T-helper 1 cell treated with Interleukin-12 subunit alpha and Interleukin-12 subunit beta and Interleukin-4 antibody, amounts not matched to agents 30 ng/mL and 1 ng/mL, for 36 hours (primary cell): ENCODE results near the gene MTUS2. TPM values are rescaled to one million over a fixed set of nuclear protein-coding genes. Genes with fewer than 3 reads are reported as not detected.

Source experiments
- intact Hi-C: fragments of 100-400 bp; cut with micrococcal nuclease; formaldehyde crosslinking; loops from one replicate; pipeline ENCODE4 v1.15.1; 2024
- total RNA-seq: library from RNA; stranded (reverse); gene quantifications from 2 replicates; pipeline ENCODE4 v1.2.3, GENCODE V29; 2022

The MTUS2 gene
- total RNA-seq, 1 donor from 2014 or later = not detected

GRCh38 chr13:28856287-28856686 lies 36.1 kb downstream of the MTUS2 start:
- intact Hi-C loops = no loop called here

- intact Hi-C loops = no loop called here
Observed at GRCh38 chr13:28859069-28859468, 38.9 kb downstream of the MTUS2 start.

- intact Hi-C loops = no loop called here
Observed at GRCh38 chr13:28859717-28860116, 39.6 kb downstream of the MTUS2 start.

- intact Hi-C loops = no loop called here
Observed at GRCh38 chr13:28864544-28864943, 44.4 kb downstream of the MTUS2 start.

- intact Hi-C loops = no loop called here
Observed at GRCh38 chr13:28865149-28865744, 45.1 kb downstream of the MTUS2 start.

- intact Hi-C loops = no loop called here
Observed at GRCh38 chr13:28865951-28866350, 45.8 kb downstream of the MTUS2 start.

- intact Hi-C loops = no loop called here
Observed at GRCh38 chr13:28866932-28867331, 46.8 kb downstream of the MTUS2 start.

- intact Hi-C loops = no loop called here
Observed at GRCh38 chr13:28867564-28867963, 47.4 kb downstream of the MTUS2 start.

- intact Hi-C loops = no loop called here
Observed at GRCh38 chr13:28872427-28873176, 52.5 kb downstream of the MTUS2 start.

GRCh38 chr13:28875846-28876615 lies 55.9 kb downstream of the MTUS2 start:
- intact Hi-C loops = no loop called here

GRCh38 chr13:28877408-28877807 lies 57.3 kb downstream of the MTUS2 start:
- intact Hi-C loops = no loop called here

- intact Hi-C loops = no loop called here
Observed at GRCh38 chr13:28885181-28885580, 65.0 kb downstream of the MTUS2 start.

- intact Hi-C loops = no loop called here
Observed at GRCh38 chr13:28889086-28889732, 69.1 kb downstream of the MTUS2 start.

GRCh38 chr13:28890712-28891111 lies 70.6 kb downstream of the MTUS2 start:
- intact Hi-C loops = no loop called here

GRCh38 chr13:28918030-28918429 lies 97.9 kb downstream of the MTUS2 start:
- intact Hi-C loops = no loop called here

- intact Hi-C loops = no loop called here
Observed at GRCh38 chr13:28922341-28922740, 102.2 kb downstream of the MTUS2 start.

GRCh38 chr13:28935104-28935503 lies 115.0 kb downstream of the MTUS2 start:
- intact Hi-C loops = loop anchor here (2.0 kb wide), 1 partner anchor 14 kb away; no protein-coding TSS in a partner anchor

GRCh38 chr13:28942906-28943305 lies 122.8 kb downstream of the MTUS2 start:
- intact Hi-C loops = no loop called here

GRCh38 chr13:28953714-28954418 lies 133.7 kb downstream of the MTUS2 start:
- intact Hi-C loops = no loop called here

- intact Hi-C loops = no loop called here
Observed at GRCh38 chr13:28954419-28954725, 134.2 kb downstream of the MTUS2 start.

GRCh38 chr13:28954810-28955209 lies 134.7 kb downstream of the MTUS2 start:
- intact Hi-C loops = no loop called here
